HEK293 (cell line): Measurements from ENCODE around the gene TSHR.

ENCODE experiments used
- CTCF ChIP-seq: fragments of 450-650 bp; formaldehyde crosslinking; IDR thresholded peaks from 2 replicates; pipeline ENCODE4 v1.5.1; 2016; ENCODE audit warnings: missing biosample characterization, missing genetic modification characterization
- REST ChIP-seq: fragments of 450-650 bp; formaldehyde crosslinking; IDR thresholded peaks from 2 replicates; pipeline ENCODE4 v1.5.1; 2016; ENCODE audit warnings: missing biosample characterization, missing genetic modification characterization
- TRIM28 ChIP-seq: IDR thresholded peaks from 2 replicates; pipeline ENCODE4 v1.6.1; 2011; ENCODE audit warnings: low read length, control low read depth, borderline replicate concordance
- ZBTB48 ChIP-seq: fragments of 450-650 bp; formaldehyde crosslinking; IDR thresholded peaks from 2 replicates; pipeline ENCODE4 v1.5.1; 2016; ENCODE audit warnings: missing biosample characterization, missing genetic modification characterization
- ZNF350 ChIP-seq: fragments of 450-650 bp; formaldehyde crosslinking; IDR thresholded peaks from 2 replicates; pipeline ENCODE4 v1.5.0; 2017; ENCODE audit warnings: missing biosample characterization, mild to moderate bottlenecking, missing genetic modification characterization
- ZNF433 ChIP-seq: fragments of 450-650 bp; formaldehyde crosslinking; IDR thresholded peaks from 2 replicates; pipeline ENCODE4 v1.5.1; 2016; ENCODE audit warnings: missing biosample characterization, missing genetic modification characterization, low read depth
- ZNF654 ChIP-seq: fragments of 450-650 bp; formaldehyde crosslinking; IDR thresholded peaks from 2 replicates; pipeline ENCODE4 v1.5.1; 2016; ENCODE audit warnings: low read depth, missing biosample characterization, missing genetic modification characterization

- TF ChIP-seq CTCF (tag by site-specific recombination) (no peak), TRIM28 (no peak), REST (tag by site-specific recombination) (no peak), ZNF350 (no peak), ZBTB48 (tag by site-specific recombination) (no peak), ZNF433 (tag by site-specific recombination) (no peak), ZNF654 (tag by site-specific recombination) (no peak)
These were observed 25.7 kb downstream of the TSHR start for GRCh38 chr14:80981156-80981555.
